Femur (tissue), 1 donor: ENCODE results near the gene CD81.

ENCODE experiments used
- DNase-seq: peaks from one replicate; pipeline ENCODE4 v3.0.0-alpha.2; 2017

The CD81 gene

DNA sequence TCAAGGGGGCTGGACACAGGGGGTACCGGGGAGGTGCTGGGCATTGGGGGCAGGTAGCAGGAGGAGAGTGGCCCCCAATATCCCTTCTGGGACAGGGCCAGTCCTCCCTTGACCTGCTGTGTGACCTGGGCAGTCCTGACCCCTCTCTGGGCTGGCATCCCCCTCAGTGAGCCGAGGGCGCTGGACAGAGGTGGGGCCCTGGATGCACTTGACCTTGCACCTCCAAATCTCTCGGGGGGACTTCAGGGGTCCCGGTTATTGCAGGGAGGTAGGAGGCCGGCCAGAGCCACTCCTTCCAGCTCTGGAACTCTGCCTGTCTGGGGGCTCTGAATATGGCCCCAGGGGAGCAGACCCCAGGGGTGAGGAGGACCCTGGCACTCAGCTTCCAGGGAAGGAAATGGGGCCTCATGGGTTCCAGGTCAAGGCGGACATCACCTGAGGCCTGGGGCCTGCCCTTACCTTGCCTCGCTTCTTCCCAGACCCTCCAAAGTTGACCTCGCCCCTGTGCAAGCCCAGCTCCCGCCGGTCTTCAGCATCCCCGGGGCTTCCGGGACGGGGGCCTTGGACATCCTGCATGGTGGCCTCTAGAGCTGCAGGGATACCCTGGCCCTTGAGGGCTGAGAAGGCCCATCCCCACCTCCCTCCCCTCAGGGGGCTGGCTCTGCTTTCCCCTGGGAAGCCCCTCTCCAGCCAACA, 45.5 kb downstream of the CD81 start:
- no peak for DNase-seq

DNA sequence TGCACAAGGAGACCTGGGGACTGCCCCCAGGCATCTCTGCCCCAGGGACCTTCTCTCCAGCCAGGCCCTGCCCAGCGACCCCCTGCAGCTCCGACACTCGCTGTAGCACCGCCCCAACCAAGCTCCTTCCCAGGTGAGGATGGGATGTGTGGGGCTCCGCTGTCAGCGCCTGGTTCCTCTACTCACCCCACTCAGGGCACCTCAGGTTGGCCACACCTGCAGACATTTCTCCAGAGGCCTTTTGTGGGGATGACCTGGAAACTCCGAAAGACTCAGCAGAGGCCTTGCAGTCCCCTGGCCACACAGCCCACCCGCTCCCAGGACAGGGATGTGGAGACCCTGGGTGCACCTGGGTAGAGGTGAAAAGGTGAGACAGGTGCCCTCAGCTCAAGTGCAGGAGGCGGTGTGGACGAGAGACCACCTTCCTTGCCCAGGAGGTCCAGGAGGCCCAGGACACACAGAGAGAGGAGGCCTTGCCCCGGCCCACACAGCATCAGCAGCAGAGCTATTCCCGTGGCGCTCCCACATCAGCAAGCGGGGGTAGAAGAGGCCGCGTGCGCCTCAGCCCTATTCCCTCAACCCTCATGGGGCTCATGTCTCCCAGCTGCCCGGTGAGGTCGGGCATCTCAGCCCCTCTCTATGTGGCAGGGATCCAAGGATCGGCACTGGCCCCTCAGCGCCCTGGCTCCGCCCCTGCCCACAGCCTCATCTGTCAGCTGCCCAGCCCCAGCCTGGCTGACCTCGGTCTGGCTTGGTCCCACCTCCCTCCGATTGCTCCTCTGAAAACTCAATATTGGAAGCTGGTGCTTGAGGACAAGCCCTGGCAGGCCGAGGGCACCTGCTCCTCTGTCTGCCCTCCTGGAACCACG, 46.3 kb downstream of the CD81 start:
- DNase-seq, result no peak

GRCh38 chr11:2424811-2425495, 47.8 kb downstream of the CD81 start:
- DNase-seq, result no peak

GRCh38 chr11:2425506-2425905, 48.4 kb downstream of the CD81 start:
- no peak for DNase-seq

- no peak for DNase-seq
These were observed 49.1 kb downstream of the CD81 start for GRCh38 chr11:2426221-2426620.

GRCh38 chr11:2426826-2427521, 49.9 kb downstream of the CD81 start:
- no peak for DNase-seq

DNA sequence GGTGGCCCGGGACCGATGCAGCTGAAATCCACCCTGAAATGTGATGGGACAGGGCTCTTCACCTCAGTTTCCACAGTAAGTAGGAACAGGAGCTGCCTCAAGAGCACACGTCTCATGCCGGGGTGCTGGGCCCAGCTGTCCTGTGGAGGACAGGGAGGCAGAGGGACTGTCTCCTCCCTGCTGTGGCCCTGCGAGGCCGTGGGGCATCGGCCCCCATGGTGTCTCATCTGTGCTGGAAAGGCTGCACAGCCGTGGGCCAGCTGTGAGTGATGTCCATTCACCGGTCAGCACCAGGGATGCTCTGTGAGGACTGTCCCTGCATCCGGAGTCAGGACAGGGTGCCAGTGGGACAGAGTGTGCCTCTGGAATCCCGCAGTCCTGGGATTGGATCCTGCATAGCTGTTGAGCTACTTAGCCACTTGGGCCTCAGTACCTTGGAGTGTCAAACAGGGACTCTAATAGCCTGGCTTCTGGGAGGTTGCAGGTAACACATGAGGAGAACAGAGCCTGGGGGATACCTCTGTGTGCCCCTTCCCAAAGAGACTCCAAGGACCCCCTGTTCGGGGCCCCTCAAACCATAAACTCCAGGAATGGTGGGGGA, 50.7 kb downstream of the CD81 start:
- DNase-seq, result no peak

DNA sequence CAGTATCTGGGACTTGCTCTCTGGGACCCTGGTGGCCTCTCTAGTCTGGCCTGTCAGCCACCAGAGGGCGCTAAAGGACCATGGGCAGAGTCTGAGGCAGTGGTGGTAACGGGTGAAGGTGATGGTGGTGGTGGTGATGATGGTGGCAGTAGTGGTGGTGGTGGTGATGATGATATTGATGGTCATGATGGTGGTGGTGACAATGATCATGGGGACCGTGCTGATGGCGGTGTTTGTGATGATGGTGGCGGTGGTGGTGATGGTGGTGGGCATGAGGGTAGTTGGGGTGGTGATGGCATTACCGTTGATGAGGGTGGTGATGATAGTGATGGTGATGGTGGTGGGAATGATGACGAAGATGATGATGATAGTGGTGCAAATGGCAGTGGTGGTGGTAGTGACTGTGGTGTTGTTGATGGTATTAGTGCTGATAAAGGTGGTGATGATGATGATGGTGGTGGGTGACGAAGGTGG, 51.2 kb downstream of the CD81 start:
- peak; percentile 69 for DNase-seq

DNA sequence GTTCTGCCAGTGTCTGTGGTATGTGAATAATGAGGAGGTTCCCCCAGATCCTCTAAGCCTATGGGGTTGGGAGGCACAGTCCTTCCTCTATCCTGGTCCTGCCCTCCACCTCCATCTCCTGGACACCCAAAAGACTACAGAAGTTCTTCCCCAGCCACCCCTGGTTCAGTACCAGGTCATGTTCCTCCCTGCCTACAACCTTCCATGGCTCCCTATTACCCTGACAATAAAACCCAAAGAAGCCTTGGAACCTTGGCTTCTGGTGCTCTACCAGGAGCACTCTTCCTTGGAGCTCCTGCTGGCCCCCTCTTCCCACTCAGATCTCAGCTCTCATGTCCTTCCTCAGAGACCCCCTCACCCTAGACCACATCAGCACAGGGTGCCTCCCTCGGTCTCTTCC, 54.3 kb downstream of the CD81 start:
- DNase-seq, result no peak

DNA sequence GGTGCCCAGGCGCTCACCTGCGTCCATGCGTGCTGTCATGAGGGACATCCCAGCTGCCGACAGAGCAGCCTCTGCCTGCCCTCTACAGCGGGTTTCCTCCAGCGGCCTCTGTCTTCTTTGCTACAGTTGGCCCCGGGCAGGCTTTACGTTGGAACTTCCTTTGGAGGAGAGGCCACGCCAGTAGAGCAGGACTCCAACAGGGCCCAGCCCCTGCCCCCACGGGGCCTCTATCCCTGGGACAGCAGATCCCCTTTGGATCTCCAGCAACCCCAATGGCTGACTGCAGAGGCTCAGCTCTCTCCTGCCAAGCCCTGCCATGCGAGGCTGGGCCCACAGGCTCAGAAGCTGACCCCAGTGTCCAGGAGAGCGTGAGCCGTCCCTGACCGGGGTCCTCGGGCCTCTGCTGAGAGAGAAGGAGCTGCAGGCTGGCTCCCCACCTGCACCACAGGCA, 55.1 kb downstream of the CD81 start:
- no peak for DNase-seq

- no peak for DNase-seq
These were observed 55.5 kb downstream of the CD81 start for GRCh38 chr11:2432628-2433071.

DNA sequence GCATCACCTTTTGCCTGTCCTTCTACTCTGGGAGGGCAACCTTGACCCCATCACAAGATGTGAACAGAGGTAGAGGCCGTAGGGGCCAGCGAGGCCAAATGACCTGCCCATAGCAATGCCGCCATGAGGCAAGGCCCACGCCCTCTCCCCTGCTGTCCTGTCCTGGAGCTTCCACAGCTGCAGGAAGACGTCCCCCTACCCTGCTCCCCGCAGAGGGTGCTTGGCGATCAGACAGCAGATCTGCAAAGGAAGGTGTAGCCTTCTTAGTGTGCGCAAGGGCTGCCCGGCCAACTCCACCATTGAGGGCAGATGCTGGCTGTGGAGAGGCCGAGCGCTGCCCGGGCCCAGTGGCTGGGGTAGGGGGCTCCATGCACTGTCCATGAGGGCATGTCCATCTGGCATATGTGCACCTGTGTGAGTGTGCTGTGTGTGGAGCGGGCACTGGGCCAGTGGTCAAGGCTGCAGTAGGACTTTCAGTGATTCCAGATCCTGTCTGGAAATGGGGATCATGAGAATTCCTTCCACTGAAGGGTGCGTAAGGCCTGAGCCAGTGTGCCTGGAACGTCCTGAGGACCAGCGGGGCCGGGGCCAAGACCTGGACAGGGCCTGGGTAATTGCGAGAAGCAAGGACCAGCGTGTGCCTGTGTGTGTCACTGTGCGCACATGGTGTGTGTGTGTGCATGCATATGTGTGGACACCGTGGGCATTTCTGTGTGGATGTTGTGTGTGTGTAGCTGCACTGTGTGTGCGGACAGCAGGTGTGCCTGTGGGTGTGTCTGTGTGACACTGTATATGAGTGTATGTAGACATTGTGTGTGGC, 56.2 kb downstream of the CD81 start:
- DNase-seq, result no peak

GRCh38 chr11:2434008-2434407, 56.9 kb downstream of the CD81 start:
- no peak for DNase-seq

- DNase-seq, result no peak
These were observed 57.6 kb downstream of the CD81 start for GRCh38 chr11:2434506-2435255.

- DNase-seq, result no peak
These were observed 58.3 kb downstream of the CD81 start for GRCh38 chr11:2435288-2436012.

GRCh38 chr11:2436013-2436520, 59.0 kb downstream of the CD81 start:
- no peak for DNase-seq

GRCh38 chr11:2436521-2437031, 59.5 kb downstream of the CD81 start:
- no peak for DNase-seq

DNA sequence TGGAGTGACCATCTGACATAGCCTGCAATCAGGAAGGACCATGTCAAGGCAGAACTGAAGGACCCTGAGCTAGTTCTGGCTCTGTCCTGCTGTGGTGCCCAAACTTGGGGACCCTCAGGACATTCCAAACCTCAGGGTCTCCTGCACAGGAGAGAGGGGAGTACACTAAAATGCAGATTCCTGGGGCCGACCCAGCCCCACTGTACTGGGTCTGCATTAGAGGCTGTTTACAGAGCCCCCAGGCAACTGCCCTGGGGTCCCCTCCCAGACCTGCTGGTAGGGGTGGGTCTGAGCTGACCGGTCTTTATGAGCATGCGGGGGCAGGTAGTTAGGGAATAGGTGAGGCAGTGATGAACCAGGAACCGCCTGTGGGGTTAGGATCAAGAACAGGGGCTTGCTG, 60.4 kb downstream of the CD81 start:
- DNase-seq, result peak; percentile 3

DNA sequence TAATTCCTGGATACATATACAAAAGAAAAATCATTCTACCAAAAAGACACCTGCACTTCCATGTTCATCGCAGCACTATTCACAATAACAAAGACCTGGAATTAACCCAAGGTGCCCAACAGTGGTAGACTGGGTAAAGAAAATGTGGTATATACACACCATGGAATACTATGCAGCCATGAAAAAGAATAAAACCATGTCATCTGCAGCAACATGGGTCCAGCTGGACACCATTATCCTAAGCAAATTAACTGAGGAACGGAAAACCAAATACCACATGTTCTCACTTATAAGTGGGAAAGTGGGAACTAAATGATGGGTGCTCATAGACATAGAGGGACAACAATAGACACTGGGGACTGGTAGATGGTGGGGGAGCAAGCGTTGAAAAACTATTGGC, 62.7 kb downstream of the CD81 start:
- no peak for DNase-seq

DNA sequence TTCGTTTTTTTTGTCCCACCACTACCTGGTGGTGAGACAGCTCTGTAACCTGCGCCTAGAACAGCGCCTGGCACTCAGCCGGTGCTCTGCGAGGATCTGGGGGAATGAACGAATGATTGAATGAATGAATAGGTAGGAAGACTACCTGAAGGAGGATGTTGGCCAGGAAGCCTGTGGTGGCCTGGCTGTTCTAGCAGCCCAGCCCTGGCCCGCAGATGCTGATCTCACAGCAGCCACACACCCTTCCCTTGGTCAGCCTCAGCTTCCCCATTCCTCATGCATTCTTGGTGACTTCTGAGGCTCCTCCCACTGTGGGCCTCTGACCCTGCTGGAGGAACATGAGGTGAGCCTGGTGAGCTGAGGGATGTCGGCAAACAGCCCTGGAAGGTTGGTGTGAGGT, 63.5 kb downstream of the CD81 start:
- DNase-seq, result no peak
